A673 (cell line): ENCODE results near the gene EXD3.

Experiments
- EZH2 ChIP-seq: fragments of 200-600 bp; sonication (generic); IDR thresholded peaks from 2 replicates; pipeline ENCODE4 v1.6.1; 2017; ENCODE audit warnings: borderline replicate concordance, low read depth, mild to moderate bottlenecking, mixed read lengths, antibody characterized with exemption, low read length; ENCODE audit not compliant: poor library complexity, severe bottlenecking
- TF ChIP-seq, protein P1 (sequence below): fragments of 300-800, 200-600 bp; sonication (generic); conservative IDR thresholded peaks from 2 replicates; pipeline ENCODE4 v1.5.1; 2017; ENCODE audit warnings: low read depth, mild to moderate bottlenecking, antibody characterized with exemption, low read length, moderate library complexity, mixed read lengths

DNA sequence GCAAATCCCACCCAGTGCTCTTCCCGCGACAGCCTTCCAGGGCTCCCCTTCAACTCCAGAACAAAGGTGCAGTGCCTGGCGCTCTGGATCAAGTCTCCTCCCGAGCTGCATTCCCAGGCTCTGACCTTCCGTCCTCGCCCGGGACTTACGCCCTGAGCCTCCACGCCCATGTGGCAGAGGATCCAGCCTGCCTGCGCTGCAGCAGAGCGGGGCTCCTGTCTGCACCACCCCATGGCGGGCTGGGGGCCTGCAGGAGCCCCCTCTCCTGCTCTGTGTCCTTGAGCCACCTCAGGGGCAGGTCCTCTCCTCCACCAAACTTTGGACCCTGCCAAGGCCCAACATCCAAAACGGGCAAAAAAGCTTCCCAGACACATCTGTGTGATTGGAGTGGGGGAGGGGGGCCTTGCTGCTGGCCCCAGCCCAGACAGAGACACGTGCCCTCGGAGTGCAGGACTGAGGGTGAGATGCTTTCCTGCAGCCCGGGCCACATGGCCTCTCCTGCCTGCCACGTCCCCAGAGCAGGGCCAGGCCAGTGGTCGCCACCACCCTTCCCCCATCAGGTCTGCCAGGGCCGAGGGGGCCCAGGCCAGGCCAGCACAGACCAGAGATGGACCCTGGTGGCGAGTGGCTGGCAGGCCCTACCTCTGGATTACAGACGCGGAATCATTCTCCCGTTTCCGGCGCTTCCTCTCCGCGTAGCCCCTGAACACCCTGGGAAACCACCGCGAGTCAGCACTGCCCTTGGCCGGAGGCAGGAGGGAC is 31.8 kb upstream of the EXD3 start:
- no peak for TF ChIP-seq EZH2
- TF ChIP-seq, protein P1, sequence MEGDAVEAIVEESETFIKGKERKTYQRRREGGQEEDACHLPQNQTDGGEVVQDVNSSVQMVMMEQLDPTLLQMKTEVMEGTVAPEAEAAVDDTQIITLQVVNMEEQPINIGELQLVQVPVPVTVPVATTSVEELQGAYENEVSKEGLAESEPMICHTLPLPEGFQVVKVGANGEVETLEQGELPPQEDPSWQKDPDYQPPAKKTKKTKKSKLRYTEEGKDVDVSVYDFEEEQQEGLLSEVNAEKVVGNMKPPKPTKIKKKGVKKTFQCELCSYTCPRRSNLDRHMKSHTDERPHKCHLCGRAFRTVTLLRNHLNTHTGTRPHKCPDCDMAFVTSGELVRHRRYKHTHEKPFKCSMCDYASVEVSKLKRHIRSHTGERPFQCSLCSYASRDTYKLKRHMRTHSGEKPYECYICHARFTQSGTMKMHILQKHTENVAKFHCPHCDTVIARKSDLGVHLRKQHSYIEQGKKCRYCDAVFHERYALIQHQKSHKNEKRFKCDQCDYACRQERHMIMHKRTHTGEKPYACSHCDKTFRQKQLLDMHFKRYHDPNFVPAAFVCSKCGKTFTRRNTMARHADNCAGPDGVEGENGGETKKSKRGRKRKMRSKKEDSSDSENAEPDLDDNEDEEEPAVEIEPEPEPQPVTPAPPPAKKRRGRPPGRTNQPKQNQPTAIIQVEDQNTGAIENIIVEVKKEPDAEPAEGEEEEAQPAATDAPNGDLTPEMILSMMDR = no peak
